Ishikawa (cell line): ENCODE data around the gene ESRRG.

Experiments
- CEBPB ChIP-seq: IDR thresholded peaks from 2 replicates; pipeline ENCODE4 v1.6.1; 2012
- CREB1 ChIP-seq: IDR thresholded peaks from 2 replicates; pipeline ENCODE4 v1.6.1; 2012; ENCODE audit warnings: low read depth
- EGR1 ChIP-seq: IDR thresholded peaks from 2 replicates; pipeline ENCODE4 v1.6.1; 2012
- EP300 ChIP-seq: IDR thresholded peaks from 2 replicates; pipeline ENCODE4 v1.6.1; 2012; ENCODE audit warnings: borderline replicate concordance
- FOXM1 ChIP-seq: IDR thresholded peaks from 2 replicates; pipeline ENCODE4 v1.6.1; 2012; ENCODE audit warnings: low read depth, borderline replicate concordance
- MAX ChIP-seq: IDR thresholded peaks from 2 replicates; pipeline ENCODE4 v1.6.1; 2012
- NFIC ChIP-seq: IDR thresholded peaks from 2 replicates; pipeline ENCODE4 v1.6.1; 2012
- RAD21 ChIP-seq: IDR thresholded peaks from 2 replicates; pipeline ENCODE4 v1.6.1; 2012; ENCODE audit warnings: low read depth
- TAF1 ChIP-seq: IDR thresholded peaks from 2 replicates; pipeline ENCODE4 v1.6.1; 2012; ENCODE audit warnings: low read depth, mild to moderate bottlenecking
- TCF12 ChIP-seq: IDR thresholded peaks from 2 replicates; pipeline ENCODE4 v1.6.1; 2012; ENCODE audit warnings: low read depth
- TEAD4 ChIP-seq: IDR thresholded peaks from 2 replicates; pipeline ENCODE4 v1.6.1; 2012
- USF1 ChIP-seq: IDR thresholded peaks from 2 replicates; pipeline ENCODE4 v1.6.1; 2012
- YY1 ChIP-seq: IDR thresholded peaks from 2 replicates; pipeline ENCODE4 v1.6.1; 2012; ENCODE audit warnings: low read depth
- ZBTB7A ChIP-seq: IDR thresholded peaks from 2 replicates; pipeline ENCODE4 v1.6.1; 2012; ENCODE audit warnings: low read depth
- TF ChIP-seq, protein P1 (sequence below): IDR thresholded peaks from 2 replicates; pipeline ENCODE4 v1.6.1; 2012; ENCODE audit warnings: low read depth, mild to moderate bottlenecking

ESRRG gene

DNA sequence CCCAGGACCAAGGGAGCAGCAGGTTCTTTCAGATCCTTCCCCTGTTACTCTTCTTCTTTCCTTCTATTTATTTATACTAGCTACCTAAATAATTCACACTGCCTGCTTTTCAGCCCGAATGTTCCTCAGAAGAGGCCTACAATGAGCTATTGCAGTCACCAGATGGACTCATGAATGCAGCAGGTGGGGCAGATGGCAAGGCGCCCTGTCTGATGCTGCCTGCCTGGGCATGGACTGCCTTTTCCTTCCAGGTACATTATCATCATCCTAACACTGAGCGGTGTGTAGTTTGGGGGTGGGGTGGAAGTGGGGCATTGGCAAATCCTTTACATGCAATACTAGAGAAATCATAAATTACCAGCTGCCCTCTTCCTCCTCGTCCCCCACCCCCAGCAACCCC is 17.6 kb downstream of the ESRRG start:
- TF ChIP-seq NFIC (no peak), TEAD4 (no peak), FOXM1 (no peak), MAX (no peak), ZBTB7A (no peak), RAD21 (no peak), USF1 (no peak), YY1 (no peak), EP300 (no peak), CEBPB (no peak), TCF12 (no peak), TAF1 (no peak), CREB1 (no peak), EGR1 (no peak)
- TF ChIP-seq, protein P1, sequence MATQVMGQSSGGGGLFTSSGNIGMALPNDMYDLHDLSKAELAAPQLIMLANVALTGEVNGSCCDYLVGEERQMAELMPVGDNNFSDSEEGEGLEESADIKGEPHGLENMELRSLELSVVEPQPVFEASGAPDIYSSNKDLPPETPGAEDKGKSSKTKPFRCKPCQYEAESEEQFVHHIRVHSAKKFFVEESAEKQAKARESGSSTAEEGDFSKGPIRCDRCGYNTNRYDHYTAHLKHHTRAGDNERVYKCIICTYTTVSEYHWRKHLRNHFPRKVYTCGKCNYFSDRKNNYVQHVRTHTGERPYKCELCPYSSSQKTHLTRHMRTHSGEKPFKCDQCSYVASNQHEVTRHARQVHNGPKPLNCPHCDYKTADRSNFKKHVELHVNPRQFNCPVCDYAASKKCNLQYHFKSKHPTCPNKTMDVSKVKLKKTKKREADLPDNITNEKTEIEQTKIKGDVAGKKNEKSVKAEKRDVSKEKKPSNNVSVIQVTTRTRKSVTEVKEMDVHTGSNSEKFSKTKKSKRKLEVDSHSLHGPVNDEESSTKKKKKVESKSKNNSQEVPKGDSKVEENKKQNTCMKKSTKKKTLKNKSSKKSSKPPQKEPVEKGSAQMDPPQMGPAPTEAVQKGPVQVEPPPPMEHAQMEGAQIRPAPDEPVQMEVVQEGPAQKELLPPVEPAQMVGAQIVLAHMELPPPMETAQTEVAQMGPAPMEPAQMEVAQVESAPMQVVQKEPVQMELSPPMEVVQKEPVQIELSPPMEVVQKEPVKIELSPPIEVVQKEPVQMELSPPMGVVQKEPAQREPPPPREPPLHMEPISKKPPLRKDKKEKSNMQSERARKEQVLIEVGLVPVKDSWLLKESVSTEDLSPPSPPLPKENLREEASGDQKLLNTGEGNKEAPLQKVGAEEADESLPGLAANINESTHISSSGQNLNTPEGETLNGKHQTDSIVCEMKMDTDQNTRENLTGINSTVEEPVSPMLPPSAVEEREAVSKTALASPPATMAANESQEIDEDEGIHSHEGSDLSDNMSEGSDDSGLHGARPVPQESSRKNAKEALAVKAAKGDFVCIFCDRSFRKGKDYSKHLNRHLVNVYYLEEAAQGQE, result no peak

GRCh38 chr1:216702170-216702569 is 21.1 kb downstream of the ESRRG start:
- TF ChIP-seq, protein P1, result no peak
- TF ChIP-seq TEAD4 (no peak), ZBTB7A (no peak), YY1 (no peak), CREB1 (no peak), TCF12 (no peak), MAX (no peak), USF1 (no peak), FOXM1 (no peak), CEBPB (no peak), EP300 (no peak), EGR1 (no peak), TAF1 (no peak), NFIC (no peak), RAD21 (no peak)

DNA sequence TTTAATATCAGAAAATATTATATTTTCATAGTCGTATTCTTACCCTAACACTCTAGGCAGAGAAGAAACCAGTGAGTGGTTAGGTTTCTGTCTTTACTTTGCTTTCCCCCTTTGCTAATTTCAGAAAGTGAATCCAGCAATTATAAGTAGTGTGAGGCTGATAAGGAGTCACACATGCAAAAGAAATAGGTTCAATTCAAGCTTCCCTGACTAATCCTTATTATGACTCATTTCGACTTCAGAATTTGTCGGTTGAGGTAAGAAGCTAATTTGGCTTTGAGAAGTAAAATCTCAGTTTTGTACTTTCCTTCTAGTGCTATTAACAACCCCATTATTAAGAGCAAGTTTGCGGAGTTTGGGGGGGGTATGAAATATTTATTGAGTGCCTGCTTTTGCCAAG is 22.4 kb downstream of the ESRRG start:
- TF ChIP-seq ZBTB7A, result no peak
- no peak for TF ChIP-seq EP300
- TF ChIP-seq CEBPB, result no peak
- TF ChIP-seq TEAD4, result no peak
- no peak for TF ChIP-seq RAD21
- TF ChIP-seq USF1, result no peak
- no peak for TF ChIP-seq EGR1
- no peak for TF ChIP-seq FOXM1
- TF ChIP-seq, protein P1, result no peak
- TF ChIP-seq CREB1, result no peak
- TF ChIP-seq TAF1, result no peak
- no peak for TF ChIP-seq YY1
- no peak for TF ChIP-seq NFIC
- no peak for TF ChIP-seq MAX
- no peak for TF ChIP-seq TCF12

DNA sequence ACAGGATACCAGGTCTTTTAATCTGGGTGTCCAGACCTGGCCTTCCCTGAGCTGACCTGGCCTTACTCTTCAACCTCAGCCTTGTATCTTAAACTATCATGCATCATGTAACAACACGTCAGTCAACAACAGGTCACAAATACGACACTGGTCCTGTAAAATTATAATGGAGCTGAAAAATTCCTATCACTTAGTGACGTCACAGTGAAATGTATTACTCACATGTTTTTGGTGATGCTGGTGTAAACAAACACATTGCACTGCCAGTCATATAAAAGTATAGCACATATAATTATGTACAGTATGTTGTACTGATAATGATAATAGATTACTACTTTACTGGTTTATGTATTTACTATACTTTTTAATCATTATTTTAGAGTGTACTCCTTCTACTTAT is 31.5 kb downstream of the ESRRG start:
- TF ChIP-seq CEBPB (no peak), ZBTB7A (no peak), YY1 (no peak), TAF1 (no peak)
